VCaP (cell line): Measurements from ENCODE around the gene FREM3.
"Not testable (repeated sequence)": the region's sequence is repeated elsewhere in the genome, so short reads cannot be mapped to it uniquely, and the experiment has no call there.

ENCODE experiments used
- H3K27ac ChIP-seq: fragments of 450-650 bp; 2 replicates; pipeline ENCODE4 v1.5.1; 2017
- TF ChIP-seq, protein P1 (sequence below): fragments of 450-650 bp; conservative IDR thresholded peaks from 2 replicates; pipeline ENCODE4 v1.5.1; 2017; ENCODE audit warnings: mild to moderate bottlenecking, moderate library complexity

FREM3 gene

GRCh38 chr4:143700416-143701352, at the start of gene FREM3:
FREM3 (minus strand) TSS chr4:143700675; CDS start chr4:143700675, 0 bp downstream.
- H3K27ac ChIP-seq = no peak within 1 kb of the TSS
- TF ChIP-seq, protein P1, sequence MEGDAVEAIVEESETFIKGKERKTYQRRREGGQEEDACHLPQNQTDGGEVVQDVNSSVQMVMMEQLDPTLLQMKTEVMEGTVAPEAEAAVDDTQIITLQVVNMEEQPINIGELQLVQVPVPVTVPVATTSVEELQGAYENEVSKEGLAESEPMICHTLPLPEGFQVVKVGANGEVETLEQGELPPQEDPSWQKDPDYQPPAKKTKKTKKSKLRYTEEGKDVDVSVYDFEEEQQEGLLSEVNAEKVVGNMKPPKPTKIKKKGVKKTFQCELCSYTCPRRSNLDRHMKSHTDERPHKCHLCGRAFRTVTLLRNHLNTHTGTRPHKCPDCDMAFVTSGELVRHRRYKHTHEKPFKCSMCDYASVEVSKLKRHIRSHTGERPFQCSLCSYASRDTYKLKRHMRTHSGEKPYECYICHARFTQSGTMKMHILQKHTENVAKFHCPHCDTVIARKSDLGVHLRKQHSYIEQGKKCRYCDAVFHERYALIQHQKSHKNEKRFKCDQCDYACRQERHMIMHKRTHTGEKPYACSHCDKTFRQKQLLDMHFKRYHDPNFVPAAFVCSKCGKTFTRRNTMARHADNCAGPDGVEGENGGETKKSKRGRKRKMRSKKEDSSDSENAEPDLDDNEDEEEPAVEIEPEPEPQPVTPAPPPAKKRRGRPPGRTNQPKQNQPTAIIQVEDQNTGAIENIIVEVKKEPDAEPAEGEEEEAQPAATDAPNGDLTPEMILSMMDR = no peak

- H3K27ac ChIP-seq = no peak overlapping the region
- TF ChIP-seq, protein P1 = no peak
Observed at GRCh38 chr4:143745874-143746273, 45.4 kb upstream of the FREM3 start.

- TF ChIP-seq, protein P1 = no peak
- H3K27ac ChIP-seq = no peak overlapping the region
Observed at GRCh38 chr4:143743591-143743990, 43.1 kb upstream of the FREM3 start.

- TF ChIP-seq, protein P1 = no peak
- no peak overlapping the region for H3K27ac ChIP-seq
Observed at GRCh38 chr4:143742834-143743233, 42.4 kb upstream of the FREM3 start.

DNA sequence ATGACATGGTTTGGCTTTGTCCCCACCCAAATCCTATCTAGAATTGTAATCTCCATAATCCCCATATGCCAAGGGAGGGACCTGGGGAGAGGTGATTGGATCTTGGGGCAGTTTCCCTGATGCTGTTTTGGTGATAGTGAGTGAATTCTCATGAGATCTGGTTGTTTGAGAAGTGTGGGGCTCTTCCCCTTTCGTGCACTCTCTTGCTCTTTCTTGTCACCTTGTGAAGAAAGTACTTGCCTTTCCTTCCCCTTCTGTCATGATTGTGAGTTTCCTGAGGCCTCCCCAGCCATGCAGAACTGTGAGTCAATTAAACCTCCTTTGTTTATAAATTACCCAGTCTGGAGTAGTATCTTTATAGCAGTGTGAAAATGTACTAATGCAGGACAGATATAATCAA, 36.4 kb upstream of the FREM3 start:
- TF ChIP-seq, protein P1 = no peak
- no peak overlapping the region for H3K27ac ChIP-seq

DNA sequence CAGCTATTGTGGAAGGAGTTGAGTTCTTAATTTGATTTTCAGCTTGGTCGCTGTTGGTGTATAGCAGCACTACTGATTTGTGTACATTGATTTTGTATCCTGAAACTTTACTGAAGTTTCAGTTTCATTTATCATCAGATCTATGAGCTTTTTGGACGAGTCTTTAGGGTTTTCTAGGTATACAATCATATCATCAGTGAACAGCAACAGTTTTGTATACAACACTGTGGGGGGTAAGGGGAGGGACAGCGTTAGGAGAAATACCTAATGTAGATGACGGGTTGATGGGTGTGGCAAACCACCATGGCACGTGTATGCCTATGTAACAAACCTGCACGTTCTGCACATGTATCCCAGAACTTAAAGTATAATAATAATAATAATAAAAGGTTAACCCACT, 35.6 kb upstream of the FREM3 start:
- H3K27ac ChIP-seq = not testable (repeated sequence)

GRCh38 chr4:143728166-143728565, 27.7 kb upstream of the FREM3 start:
- TF ChIP-seq, protein P1 = no peak
- no peak overlapping the region for H3K27ac ChIP-seq

- no peak overlapping the region for H3K27ac ChIP-seq
- TF ChIP-seq, protein P1 = no peak
Observed at GRCh38 chr4:143726714-143727113, 26.2 kb upstream of the FREM3 start.
